Esophagus (tissue), 2 donors: ENCODE results near the gene DSC2. TPM values are rescaled to one million over a fixed set of nuclear protein-coding genes. Genes with fewer than 3 reads are reported as not detected.

Experiments used
- polyA plus RNA-seq, 2 donors: library from polyadenylated mRNA; stranded (reverse); fragments of 200-250 nt; gene quantifications; one replicate each; pipeline ENCODE4 v1.2.3, GENCODE V29; 2013
- donor health status: healthy with polysubstance abuse.
- donor health status: Bipolar disorder and iron deficiency.

Gene DSC2
- polyA plus RNA-seq, 2 donors = 63.5 to 123 TPM

Other genes with a start within 250 kb of the DSC2 start
- gene DSC3, start 59.7 kb downstream of the DSC2 start, polyA plus RNA-seq = 10 to 100 TPM; 41.7 to 70.9 TPM
- under 1 TPM; 0.04 to 0.16 TPM for gene DSC1, start 60.4 kb upstream of the DSC2 start, polyA plus RNA-seq
- gene DSG1, start 215.7 kb upstream of the DSC2 start, polyA plus RNA-seq = 1 to 10 TPM; 8.4 to 8.9 TPM